Activated gamma-delta T cell (primary cell): ENCODE results near the gene BARX1.
"Not testable (repeated sequence)": the region's sequence is repeated elsewhere in the genome, so short reads cannot be mapped to it uniquely, and the experiment has no call there.

Experiments used
- DNase-seq: peaks from one replicate; lab custom pipeline; 2025; lab: John Stamatoyannopoulos, UW

The BARX1 gene

DNA sequence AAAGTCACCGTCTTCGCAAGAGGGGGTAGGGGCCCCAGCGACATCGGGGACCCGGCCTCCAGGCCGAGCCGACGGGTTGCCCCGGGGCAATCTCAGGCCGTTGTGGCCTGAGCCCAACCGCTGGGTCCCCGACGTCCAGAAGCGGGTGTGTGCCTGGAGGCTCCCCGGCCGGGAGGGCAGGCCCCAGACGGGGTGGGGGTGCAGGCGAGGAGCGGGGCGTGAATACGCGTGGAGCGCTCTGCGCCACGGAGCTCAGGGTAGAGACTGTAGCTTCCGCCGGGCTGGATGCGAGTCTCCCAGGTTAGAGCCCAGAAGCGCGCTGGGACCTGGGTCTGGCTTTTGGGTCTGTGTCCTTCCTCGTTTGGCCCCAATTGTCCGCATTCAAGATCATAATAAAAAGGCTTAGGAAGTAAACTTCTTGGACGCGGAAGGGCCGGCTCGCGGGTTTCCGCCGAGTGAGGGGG lies 3.5 kb downstream of the BARX1 start:
- DNase-seq = no peak

DNA sequence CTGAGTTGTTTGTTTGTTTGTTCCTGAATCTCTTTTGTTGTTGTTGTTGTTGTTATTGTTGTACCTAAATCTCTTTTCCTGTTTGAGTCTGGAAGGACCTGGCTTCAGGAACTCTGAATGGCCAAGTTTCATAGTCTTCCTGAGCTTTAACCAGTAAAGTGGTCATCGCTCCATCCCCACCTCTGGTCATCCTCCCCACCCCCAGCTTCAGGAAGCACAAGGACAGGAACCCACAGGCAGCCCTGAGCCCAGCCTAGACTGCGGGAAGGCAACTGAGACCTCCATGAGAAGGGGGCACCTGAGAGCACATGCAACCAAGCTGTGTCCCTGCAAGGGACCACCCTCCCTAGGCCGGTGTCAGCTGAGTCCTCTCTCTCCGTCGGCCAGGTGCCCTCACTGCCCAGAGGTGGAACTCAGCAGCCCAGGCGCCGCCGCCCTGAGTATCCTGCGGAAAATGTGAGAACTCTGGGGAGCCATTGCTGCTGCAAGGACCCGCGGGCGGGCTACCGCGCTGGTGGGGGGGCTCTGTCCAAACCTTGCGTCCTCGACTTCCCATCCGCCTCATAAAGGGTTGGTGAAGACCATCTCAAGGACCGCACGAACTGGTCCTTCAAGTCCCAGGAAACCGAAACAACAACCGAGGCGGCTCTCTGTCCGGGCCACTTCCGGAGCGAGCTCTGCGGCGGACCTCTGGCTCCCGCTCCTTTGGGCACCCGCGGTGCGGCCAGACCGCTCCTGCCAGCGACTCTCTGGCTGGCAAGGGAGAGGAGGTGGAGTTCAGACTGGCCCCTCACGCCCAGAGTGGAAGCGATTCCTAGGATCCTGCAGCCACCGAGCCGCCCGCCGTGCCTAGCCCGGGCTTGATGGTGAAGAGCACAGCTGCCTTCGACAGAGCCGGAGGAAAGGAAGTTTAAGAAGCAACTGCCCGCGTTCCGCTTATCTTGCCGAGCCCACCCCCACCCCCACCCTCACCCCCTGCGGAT lies 4.2 kb downstream of the BARX1 start:
- no peak for DNase-seq

DNA sequence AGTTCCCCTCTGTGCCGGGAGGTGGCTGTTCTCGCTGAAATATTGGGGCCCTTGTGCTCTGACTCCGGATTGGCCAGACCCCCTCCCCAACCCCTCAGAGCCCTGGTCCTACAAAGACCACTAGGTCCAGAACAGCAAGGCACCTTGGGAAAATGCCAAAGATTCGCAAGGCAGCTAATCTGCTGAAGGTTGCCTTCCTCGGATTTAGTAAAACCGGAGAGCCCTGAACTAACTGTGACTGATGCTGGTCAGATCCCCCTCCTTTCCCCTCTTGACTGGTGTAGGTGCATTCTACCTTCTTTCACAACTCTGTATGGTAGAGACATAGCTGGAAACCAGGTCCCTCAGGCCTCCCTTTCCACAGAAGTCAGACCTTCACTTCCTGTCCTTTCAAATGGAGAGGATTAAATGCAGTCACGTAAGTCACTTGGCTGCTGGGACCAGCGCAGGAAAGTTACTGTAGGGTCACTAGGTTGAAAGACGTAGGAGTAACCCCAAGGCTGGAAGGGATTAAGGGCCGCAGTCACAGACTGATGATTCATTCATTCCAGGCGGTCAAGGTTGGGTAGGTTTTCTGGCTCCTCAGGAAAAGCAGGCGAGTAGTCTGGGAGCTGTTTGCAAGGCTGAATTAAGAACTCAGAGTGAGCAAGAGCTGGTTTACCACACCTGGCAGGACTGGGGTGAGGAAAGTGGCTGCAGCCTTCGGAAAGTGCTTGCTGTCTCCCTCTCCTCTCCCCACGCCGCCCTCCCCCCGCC lies 5.3 kb downstream of the BARX1 start:
- DNase-seq = no peak

DNA sequence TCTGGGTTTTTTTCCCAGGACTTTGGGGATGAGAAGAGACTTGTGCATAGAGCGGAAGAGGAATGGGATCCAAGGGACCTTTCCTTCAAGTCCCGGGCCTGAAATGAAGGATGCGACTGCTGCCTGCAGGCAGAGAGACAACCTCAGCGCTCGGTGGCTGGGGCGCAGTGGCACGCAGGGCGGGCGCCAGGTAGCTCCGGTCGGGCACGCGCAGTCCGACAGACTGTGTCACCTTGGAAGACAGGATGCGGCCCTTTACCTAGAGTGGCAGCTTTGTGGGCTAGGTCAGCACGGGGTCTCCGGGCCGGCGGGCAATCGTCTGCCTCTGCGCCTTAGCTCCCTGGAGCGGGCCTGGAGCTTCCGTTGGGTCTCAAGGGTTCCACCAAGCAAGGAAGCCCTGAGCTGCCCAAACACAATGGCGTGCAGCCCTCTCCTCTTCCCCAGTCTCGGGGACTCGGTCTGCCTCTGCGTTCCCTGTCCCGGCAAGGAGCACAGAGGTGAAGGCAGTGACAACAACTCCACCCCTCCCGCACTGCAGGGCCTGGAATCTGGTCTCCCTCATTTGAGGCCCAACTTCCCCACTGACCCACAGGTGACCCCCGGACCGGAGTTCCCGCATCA lies 6.0 kb downstream of the BARX1 start:
- DNase-seq = no peak

DNA sequence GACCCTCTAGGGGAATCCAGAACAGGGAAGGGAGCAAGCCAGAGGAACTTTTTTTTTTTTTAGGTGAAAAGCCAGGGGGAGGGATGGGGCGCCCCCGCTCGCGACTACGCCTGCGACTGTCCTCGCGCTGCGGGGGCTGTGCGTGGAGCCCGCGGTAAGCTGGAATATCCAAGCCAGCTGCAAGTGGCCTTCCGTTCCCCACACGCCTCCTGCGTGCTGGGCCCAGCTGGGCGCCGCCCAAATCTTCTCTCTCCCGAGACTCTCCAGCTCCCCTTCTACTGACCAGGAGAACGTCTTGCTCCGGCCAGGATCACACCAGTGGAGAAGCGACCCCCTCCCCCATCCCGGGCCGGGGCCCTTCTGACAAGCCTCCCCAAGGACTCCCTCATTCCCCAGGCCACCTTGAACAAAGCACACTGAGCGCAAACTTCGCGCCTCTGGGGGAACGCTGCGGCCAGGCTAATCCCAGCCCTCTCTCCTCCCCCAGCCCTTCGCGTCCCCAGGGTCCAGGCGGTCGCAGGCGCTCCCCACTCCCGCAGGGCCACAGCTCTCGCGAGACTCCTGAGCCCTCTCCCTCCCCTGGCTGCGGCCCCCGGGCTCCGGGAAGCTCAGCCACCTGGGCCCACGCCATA lies 6.6 kb downstream of the BARX1 start:
- no peak for DNase-seq

DNA sequence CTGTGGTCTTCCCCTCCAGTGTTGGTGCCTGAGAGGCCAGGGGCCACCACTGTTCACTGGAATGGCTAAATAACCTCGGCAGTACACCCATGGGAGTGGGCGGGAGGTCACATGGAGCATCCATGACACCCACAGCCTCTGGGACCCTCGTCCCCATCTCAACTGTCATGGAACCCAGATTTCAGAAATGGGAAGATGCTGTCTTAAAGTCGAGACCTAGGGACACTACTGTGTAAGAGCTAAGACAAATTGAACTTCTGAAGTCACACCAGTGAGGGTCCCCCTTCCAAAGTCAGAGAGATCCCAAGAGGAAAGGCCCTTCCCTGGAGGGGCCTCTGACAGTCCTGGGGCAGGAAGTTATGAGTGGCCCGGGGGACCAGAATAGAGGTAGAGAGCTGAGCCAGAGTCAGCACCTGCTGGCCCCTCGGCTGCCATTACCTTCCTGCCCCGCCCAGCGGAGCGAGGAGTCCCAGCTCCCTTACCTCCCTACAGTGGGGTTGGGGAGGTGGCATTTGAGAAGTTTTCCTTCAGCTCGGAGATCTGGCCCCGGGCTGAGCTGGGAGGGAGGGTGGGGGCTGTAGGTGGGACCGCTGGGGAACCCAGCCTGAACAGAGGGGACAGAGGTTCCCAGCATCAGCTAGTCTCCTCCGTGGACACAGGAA lies 7.6 kb downstream of the BARX1 start:
- DNase-seq = no peak

DNA sequence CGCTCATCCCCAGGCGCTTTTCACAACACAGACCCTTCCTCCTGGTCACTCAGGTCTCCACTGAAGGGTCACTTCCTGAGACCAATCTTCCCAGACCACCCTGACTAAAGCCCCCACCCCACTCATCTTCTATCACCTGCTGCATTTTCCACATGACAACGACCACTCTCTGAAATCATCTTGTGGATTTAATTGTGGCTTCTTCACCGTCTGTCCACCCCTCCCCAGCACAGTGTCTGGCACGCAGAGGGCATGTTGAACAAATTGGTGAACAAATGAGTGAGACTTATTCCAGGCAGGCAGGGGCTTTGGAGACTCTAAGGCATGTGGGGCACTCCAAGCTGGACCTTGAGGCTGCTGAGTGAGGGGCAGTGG lies 8.8 kb downstream of the BARX1 start:
- no peak for DNase-seq

DNA sequence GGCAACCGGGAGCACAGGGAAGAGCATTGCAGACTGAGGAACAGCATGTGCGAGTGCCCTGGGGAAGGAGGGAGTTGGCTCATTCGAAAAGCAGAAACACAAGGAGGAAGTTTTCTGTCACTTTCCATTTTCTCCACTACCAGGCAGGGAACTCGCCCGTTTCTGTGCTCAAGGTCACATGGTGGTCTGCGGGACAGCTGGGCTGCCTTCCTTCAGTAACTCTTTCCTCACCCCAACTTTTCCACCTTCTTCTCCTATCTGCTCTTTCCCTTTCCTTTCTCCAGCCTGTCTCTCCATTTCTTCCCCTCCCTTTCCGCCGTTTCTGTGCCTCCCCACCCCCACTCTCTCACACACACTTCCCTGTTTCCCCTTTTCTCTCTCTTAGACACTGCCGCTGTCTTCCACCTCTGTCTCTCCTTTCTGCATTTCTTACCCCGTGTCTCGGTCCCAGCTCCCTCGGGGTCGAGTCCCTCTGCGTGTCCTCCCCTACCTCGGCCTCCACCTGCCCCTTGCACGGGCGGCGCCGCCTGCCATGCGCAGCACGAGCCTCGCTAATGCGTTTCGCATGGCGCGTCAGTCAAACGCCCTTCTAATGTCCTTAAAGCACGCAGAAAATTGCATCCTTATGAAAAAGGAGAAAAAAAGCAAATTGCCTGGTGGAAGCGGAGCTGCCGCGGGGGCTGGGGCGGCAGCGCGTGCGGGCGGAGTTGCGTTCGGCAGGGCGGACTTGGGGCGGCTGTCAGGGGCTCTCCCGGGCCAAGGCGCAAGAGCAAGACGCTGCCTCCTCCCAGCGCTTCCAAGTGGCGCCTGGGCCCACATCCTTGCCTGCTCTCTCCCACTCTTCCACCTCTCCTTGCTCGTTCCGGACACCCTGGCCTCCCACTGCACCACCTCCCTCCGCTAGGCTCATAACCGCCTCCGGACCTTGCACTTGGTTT lies 9.5 kb downstream of the BARX1 start:
- DNase-seq = no peak

DNA sequence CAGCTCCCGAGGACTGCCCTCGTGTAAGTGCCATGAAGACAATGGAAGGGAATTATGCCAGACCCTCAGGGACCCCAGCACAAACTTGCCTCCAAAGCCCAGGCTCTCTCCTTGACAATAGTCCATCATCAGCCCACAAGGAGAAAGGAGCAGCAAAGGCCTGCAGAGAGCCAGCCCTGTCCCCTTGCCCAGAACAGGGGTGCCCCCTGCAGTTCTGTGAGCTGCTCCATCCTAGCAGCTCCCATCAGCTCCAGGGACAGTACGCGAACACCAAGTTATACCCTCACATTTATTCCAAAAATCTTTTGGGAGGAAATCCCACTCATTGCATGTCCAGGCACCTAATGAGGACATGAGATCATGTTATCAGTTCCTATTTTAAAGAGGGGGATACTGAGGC lies 11.1 kb downstream of the BARX1 start:
- no peak for DNase-seq

DNA sequence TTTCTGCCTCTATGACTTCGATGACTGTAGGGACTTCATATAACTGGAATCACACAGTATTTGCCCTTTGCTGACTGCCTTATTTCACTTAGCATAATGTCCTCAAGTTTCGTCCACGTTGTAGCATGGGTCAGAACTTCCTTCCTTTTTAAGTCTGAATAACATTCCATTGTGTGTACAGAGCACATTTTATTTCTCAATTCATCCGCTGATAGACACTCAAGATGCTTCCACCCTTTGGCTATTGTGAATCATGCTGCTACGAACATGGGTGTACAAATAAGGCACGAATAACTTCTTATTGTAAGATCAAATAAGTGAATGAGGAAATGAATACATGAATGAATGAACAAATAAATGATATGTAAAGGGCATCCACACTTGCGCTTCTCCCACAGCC lies 13.0 kb downstream of the BARX1 start:
- DNase-seq = no peak

DNA sequence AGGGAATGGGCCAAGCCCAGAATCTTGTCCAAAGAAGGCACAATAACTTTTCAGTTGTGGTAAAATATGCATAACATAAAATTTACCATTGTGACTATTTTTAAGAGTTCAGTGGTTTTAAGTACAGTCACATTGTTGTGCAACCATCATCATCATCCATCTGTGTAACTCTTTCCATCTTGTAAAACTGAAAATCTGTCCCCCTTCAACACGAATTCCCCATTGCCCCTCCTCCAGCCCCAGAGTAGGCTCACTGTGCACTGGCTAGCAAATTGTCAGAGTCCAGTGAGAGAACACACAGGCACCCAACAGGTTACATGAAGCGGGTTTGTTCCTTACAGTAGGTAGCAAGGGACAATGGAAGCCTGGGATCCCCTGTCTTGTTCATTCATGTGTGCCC lies 13.7 kb downstream of the BARX1 start:
- no peak for DNase-seq

DNA sequence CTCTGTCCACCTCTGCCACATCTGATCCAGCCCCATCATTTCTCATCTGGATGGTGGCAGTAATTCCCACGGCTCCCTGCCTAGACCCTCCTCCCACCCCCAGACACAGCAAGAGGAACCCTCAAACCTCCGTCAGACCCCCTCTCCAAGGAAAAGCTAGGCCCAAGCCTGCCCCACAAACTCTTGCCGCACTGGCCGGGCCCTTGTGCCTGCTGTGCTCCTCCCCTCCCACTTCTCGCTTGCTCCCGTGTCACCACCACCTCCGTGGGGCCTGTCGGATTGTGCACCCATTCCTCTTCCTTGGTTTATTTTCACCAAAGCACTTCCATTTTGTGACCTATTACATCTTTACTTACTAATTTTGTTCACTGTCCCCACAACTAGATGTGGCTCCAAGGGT lies 14.2 kb downstream of the BARX1 start:
- no peak for DNase-seq

DNA sequence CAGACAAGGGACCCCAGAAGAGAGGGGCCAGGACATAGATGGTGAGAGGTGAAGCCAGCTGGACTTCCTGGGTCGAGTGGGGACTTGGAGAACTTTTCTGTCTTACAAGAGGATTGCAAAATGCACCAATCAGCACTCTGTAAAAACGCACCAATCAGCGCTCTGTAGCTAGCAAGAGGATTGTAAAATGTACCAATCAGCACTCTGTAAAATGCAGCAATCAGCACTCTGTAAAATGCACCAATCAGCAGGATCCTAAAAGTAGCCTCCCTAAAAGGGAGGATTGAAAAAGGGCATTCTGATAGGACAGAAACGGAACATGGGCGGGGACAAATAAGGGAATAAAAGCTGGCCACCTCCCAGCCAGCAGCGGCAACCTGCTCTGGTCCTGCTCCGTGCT lies 15.6 kb downstream of the BARX1 start:
- not testable (repeated sequence) for DNase-seq

DNA sequence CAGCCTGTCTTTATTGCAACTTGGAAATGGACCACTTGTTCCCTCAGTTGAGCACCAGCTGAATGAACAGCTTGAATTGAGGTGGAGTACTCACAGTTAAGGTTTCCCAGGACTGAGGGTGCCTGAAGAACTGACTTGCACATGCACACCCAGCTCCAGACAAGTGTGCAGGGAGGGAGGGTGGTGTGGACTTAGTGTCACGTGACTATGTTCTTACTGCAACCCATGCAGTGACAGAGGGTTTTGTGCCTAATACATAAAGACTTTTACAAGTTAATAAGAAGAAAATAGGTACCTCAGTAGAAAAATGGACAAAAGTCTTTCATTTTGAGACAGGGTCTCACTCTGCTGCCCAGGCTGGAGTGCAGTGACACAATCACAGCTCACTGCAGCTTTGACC lies 18.0 kb downstream of the BARX1 start:
- DNase-seq = no peak

DNA sequence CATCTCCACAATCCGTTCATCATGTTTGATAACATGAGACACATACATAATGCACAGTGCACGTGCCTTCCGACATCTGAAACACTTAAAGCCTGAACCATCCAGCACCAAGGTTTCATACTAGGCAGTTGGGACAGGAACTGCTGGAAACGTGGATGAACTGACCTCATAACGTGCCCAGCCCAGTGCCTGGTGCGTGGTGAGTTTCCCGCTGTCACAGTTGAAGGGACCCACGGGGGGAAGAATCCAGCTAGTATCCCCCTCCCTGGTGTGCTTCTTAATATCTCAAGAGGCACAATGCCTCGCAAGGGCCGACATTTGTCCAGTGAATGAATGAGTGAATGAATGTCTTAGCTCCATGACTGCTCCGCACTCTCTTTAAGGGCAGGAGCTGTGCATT lies 23.2 kb downstream of the BARX1 start:
- no peak for DNase-seq

DNA sequence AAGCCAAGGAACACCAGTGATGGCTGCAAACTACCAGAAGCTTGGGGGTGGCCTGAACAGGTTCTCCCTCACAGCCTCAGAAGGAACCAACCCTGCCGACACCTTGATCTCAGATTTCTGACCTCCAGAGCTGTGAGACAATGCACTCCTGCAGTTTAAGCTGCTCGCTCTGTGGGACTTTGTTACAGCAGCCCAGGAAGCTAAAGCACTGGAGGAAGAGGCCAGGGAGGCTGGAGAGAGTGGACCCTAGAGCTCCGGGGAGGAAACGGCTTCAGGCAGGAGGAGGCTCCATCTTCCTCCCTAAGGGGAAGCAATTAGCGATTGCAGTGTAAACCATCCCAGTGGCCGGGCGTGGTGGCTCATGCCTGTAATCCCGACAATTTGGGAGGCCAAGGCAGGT lies 25.1 kb downstream of the BARX1 start:
- DNase-seq = no peak

DNA sequence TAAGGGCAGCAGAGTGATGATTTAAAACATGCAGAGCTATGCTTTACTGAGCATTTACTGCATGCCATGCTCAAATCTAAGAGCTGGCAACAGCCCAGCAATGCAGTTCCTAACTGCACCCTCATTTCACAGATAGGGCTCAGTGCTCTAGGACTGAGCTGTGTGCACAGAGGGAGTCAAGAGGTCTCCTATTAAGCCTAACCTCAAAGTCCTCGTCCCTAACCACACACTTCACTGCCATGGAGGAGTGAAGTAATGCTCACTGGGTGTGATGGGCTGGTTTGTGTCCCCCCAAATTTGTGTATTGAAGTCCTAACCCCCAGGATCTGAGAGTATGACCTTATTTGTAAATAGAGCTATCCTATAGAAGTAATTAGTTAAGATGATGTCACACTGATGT lies 25.9 kb downstream of the BARX1 start:
- DNase-seq = no peak

DNA sequence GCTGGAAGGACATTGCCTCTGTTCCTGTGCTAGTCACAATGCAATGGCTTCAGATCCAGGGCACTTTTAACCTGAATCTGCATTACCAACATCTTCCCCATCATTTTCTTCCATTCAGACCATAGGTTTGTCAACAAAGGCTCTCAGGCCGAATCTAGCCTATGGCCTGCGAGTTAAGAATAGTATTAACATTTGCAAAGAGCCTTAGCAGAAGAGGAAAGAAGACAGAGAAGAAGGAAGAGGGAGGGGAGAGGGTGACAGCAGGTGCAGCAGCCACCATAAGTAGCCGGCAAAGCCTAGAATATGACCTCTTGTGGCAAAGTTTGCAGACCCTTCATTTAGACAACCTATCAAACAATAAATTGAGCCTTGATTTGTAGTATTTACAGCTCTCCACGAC lies 32.6 kb downstream of the BARX1 start:
- no peak for DNase-seq

DNA sequence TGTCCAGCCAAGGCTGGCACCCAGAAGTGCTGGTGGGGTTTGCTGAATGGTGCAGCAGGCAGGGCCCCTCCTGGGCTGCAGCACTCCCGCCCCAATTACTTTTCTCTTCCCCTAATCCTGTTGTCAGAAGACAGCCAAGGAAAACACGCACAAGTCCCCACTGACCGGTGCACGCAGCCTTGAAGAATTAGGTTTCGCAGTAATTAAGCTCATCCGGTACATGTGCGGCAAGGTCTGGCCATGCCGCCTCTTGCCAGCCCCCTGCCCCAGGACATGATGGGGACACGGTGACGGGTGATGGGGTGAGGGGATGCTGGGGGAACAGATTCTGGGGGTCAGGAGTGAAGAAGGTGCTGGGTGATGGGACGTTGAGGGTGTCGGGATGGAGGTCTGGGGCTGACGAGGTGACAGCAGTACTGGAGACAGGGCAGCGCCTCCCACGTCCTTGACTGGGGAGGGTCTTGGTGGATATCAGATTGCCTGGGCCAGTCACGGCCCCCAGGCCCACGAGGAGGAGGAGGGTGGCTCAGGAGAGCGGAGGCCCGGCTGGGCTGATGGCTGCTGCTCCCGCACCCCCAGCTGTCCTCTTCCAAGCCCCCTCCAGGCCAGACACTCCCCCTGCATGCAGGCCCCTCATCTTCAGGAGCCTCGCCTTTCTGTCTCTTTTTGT lies 34.9 kb downstream of the BARX1 start:
- DNase-seq = no peak

DNA sequence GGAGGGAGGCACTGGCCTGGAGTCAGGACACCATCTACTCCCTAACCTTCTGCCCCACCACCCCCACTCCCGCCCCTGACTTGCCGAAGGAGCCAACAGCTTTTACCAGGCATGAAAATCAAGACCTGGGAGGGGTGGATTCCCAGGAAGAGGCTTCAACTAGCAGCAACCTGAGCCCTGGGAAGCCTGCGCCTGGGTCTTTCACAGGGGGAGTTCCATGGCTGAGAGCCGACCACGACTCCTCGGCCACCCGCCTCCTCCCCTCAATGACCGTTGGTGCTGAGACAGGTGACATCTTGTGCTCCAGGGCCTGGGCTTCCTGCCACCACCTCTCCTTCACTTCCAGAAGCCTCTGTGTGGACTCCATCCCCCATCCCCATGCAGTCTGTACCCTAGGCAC lies 37.1 kb downstream of the BARX1 start:
- no peak for DNase-seq
